ENCODE results near the gene RUSC2.
"Not testable (repeated sequence)": the region's sequence is repeated elsewhere in the genome, so short reads cannot be mapped to it uniquely, and the experiment has no call there.

The RUSC2 gene

GRCh38 chr9:35490910-35491465, 1.1 kb downstream of the RUSC2 start:
- FAIRE-seq, result no peak

- FAIRE-seq, result not testable (repeated sequence)
Measured at GRCh38 chr9:35493119-35493518, 3.2 kb downstream of the RUSC2 start.

- FAIRE-seq, result no peak
Measured at GRCh38 chr9:35495984-35496383, 6.1 kb downstream of the RUSC2 start.

- not testable (repeated sequence) for FAIRE-seq
Measured at GRCh38 chr9:35498245-35498644, 8.3 kb downstream of the RUSC2 start.

- no peak for FAIRE-seq
Measured at GRCh38 chr9:35499029-35499700, 9.3 kb downstream of the RUSC2 start.

- FAIRE-seq, result no peak
Measured at GRCh38 chr9:35499701-35500030, 9.8 kb downstream of the RUSC2 start.

- no peak for FAIRE-seq
Measured at GRCh38 chr9:35500130-35500748, 10.3 kb downstream of the RUSC2 start.

- no peak for FAIRE-seq
Measured at GRCh38 chr9:35501946-35502345, 12.0 kb downstream of the RUSC2 start.

GRCh38 chr9:35506359-35506758, 16.4 kb downstream of the RUSC2 start:
- FAIRE-seq, result no peak

GRCh38 chr9:35508069-35508468, 18.2 kb downstream of the RUSC2 start:
- FAIRE-seq, result no peak

- no peak for FAIRE-seq
Measured at GRCh38 chr9:35510383-35510753, 20.5 kb downstream of the RUSC2 start.

GRCh38 chr9:35510754-35511428, 21.0 kb downstream of the RUSC2 start:
- peak; percentile 98 for FAIRE-seq

- FAIRE-seq, result peak; percentile 40
Measured at GRCh38 chr9:35511453-35511852, 21.5 kb downstream of the RUSC2 start.

GRCh38 chr9:35515766-35516165, 25.9 kb downstream of the RUSC2 start:
- FAIRE-seq, result no peak

- peak; percentile 28 for FAIRE-seq
Measured at GRCh38 chr9:35516479-35516878, 26.6 kb downstream of the RUSC2 start.

GRCh38 chr9:35517131-35517530, 27.2 kb downstream of the RUSC2 start:
- FAIRE-seq, result no peak

- no peak for FAIRE-seq
Measured at GRCh38 chr9:35517552-35518224, 27.8 kb downstream of the RUSC2 start.

GRCh38 chr9:35518225-35518821, 28.4 kb downstream of the RUSC2 start:
- FAIRE-seq, result peak; percentile 97

- FAIRE-seq, result no peak
Measured at GRCh38 chr9:35518981-35519679, 29.2 kb downstream of the RUSC2 start.

- FAIRE-seq, result no peak
Measured at GRCh38 chr9:35519692-35520363, 29.9 kb downstream of the RUSC2 start.

- FAIRE-seq, result no peak
Measured at GRCh38 chr9:35520364-35520710, 30.4 kb downstream of the RUSC2 start.

GRCh38 chr9:35521708-35522107, 31.8 kb downstream of the RUSC2 start:
- FAIRE-seq, result no peak

Data from G401.6 (cell line).